ENCODE measurements around the gene RFFL. TPM values are rescaled to one million over a fixed set of nuclear protein-coding genes. Genes with fewer than 3 reads are reported as not detected.

RFFL gene
- total RNA-seq, 1 experiment from 2014 or later: 30.3 TPM

GRCh38 chr17:35083071-35083470 is 19.6 kb upstream of the RFFL start:
- peaks cover 73% of the 10 kb centered on the region for H3K4me1 Mint-ChIP-seq
- H3K36me3 Mint-ChIP-seq: no peaks in the 10 kb centered on the region
- H3K4me3 Mint-ChIP-seq: no peak overlapping the region
- CTCF ChIA-PET: interaction anchor here (1.2 kb wide), 1 partner anchor 102 kb away, joined by 3 read pairs; no protein-coding TSS in a partner anchor
- H3K27ac Mint-ChIP-seq: no peak overlapping the region
- DNase-seq (ENCODE audit: low spot score) (no peak), ATAC-seq (no peak)
- H3K27me3 Mint-ChIP-seq (ENCODE audit: low read depth): no peaks in the 10 kb centered on the region; the same call in none of the 2 replicates
- POLR2A ChIA-PET: no interaction called here
- H3K9me3 Mint-ChIP-seq: no peaks in the 10 kb centered on the region
- TF ChIP-seq ZNF232 (CRISPR knock-in tag; IDR thresholded peaks at IDR 0.05) (no peak), ZMAT4 (CRISPR knock-in tag; IDR thresholded peaks at IDR 0.05) (no peak), PRDM15 (CRISPR knock-in tag; IDR thresholded peaks at IDR 0.05) (no peak), JAZF1 (CRISPR knock-in tag; IDR thresholded peaks at IDR 0.05) (no peak), ELF4 (CRISPR knock-in tag; IDR thresholded peaks at IDR 0.05; ENCODE audit: low read depth) (no peak), SP1 (CRISPR knock-in tag; conservative IDR thresholded peaks at IDR 0.05) (no peak), RELA (CRISPR knock-in tag; IDR thresholded peaks at IDR 0.05; ENCODE audit: borderline replicate concordance) (no peak), ZNF423 (CRISPR knock-in tag; IDR thresholded peaks at IDR 0.05) (no peak), MLX (CRISPR knock-in tag; IDR thresholded peaks at IDR 0.05) (no peak)

GRCh38 chr17:35082073-35082657 is 18.7 kb upstream of the RFFL start:
- Mint-ChIP-seq H3K4me1 (peaks cover 64% of the 10 kb centered on the region), H3K27me3 (ENCODE audit: low read depth) (no peaks in the 10 kb centered on the region; the same call in 1 of the 2 replicates), H3K27ac (peak overlapping the region; percentile 64), H3K4me3 (no peak overlapping the region; the same call in 1 of the 2 replicates), H3K9me3 (no peaks in the 10 kb centered on the region), H3K36me3 (no peaks in the 10 kb centered on the region)
- DNase-seq (ENCODE audit: low spot score) (no peak), ATAC-seq (no peak)
- TF ChIP-seq IRF2 (CRISPR knock-in tag; IDR thresholded peaks at IDR 0.05; ENCODE audit: borderline replicate concordance, low read depth) (no peak), MAX (CRISPR knock-in tag; IDR thresholded peaks at IDR 0.05) (no peak), SOX15 (CRISPR knock-in tag; IDR thresholded peaks at IDR 0.05) (no peak), E2F1 (CRISPR knock-in tag; IDR thresholded peaks at IDR 0.05) (no peak), CDX4 (CRISPR knock-in tag; IDR thresholded peaks at IDR 0.05; ENCODE audit: borderline replicate concordance) (no peak), ELF4 (CRISPR knock-in tag; IDR thresholded peaks at IDR 0.05; ENCODE audit: low read depth) (no peak), TCF7 (CRISPR knock-in tag; IDR thresholded peaks at IDR 0.05; ENCODE audit: low read depth) (no peak), SMAD3 (CRISPR knock-in tag; IDR thresholded peaks at IDR 0.05; ENCODE audit: borderline replicate concordance) (no peak), E2F5 (CRISPR knock-in tag; IDR thresholded peaks at IDR 0.05) (no peak), MXD4 (CRISPR knock-in tag; IDR thresholded peaks at IDR 0.05; ENCODE audit: borderline replicate concordance) (no peak), FOXK1 (CRISPR knock-in tag; IDR thresholded peaks at IDR 0.05) (no peak), ZMAT4 (CRISPR knock-in tag; IDR thresholded peaks at IDR 0.05) (no peak), RELA (CRISPR knock-in tag; IDR thresholded peaks at IDR 0.05; ENCODE audit: borderline replicate concordance) (no peak), TEAD4 (CRISPR knock-in tag; IDR thresholded peaks at IDR 0.05) (no peak), NR2C2 (CRISPR knock-in tag; IDR thresholded peaks at IDR 0.05) (no peak), JUN (CRISPR knock-in tag; IDR thresholded peaks at IDR 0.05) (no peak), NR1H2 (CRISPR knock-in tag; IDR thresholded peaks at IDR 0.05) (no peak)
- ChIA-PET CTCF (interaction anchor here (0.6 to 1.3 kb wide), 3 partner anchors 12 to 101 kb away, joined by 3 to 4 read pairs (median 3); no protein-coding TSS in a partner anchor), POLR2A (interaction anchor here (0.6 kb wide), 1 partner anchor 18 kb away, joined by 5 read pairs; no protein-coding TSS in a partner anchor)

Data from WTC11 (cell line).